Stimulated activated naive CD4-positive, alpha-beta T cell (primary cell): Measurements from ENCODE around the gene DOCK4.
A peak's percentile ranks its signal among the peaks of the same experiment; 100 is the strongest.

ENCODE experiments used
- DNase-seq, 6 experiments: peaks; one replicate each; lab custom pipeline; 2025; lab: John Stamatoyannopoulos, UW

Gene DOCK4

DNA sequence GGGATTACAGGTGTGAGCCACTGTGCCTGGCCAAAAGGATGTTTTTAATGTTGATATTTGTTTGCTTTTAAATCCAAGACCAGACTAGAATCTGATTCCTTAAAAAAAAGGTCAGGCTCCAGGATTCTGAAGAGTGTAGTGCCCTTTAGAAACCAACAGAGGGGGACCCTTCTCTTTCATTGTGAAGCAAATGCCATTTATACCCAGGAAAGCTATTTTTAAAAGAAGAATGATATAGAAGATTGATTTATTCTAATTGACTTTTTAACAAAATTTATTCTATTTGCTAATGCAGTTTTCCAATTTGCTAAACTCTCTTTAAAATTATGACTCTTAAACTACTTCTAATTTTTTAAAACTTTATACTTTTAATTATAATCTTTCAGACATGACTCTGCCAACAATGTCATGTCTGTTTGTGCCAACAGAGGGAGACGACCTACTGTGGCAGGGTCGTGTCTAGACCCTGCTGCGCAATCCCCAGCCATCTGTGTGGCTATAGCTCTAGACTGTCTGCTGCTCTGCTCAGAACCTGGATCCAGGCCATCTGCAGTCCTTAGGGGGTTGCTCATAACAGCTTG, 442.9 kb downstream of the DOCK4 start:
- DNase-seq, result peak in 1 of 6 experiments; percentile 1

DNA sequence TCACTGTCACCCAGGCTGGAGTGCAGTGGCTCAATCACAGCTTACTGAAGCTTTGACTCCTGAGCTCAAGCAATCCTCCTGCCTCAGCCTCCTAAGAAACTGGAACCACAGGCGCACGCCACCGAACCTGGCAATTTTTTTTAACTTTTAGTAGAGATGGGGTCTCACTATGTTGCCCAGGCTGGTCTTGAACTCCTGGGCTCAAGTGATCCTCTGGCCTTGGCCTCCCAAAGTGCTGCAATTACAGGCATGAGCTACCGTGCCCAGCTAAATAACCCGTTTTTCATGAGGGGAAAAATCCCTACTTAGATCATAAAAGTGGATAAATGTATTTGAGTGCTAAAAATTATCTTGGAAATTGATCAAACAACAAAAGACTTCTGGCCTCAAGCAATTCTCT, 443.4 kb downstream of the DOCK4 start:
- DNase-seq, result no peak

DNA sequence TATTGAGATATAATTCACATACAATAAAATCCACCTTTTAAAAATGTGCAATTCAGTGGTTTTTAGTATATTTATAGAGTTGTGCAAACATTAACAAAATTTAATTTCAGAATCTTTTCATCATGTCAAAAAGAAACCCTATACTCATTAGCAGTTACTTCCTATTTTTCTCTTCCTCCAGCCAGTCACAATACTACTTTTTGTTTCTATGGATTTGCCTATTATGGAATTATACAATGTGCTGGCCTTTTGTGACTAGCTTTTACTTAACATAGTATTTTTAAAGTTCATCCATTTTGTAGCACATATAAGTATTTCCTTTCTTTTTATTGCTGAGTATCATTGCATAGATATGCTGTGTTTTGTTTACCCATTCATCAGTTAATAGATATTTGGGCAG, 444.0 kb downstream of the DOCK4 start:
- DNase-seq, result no peak

DNA sequence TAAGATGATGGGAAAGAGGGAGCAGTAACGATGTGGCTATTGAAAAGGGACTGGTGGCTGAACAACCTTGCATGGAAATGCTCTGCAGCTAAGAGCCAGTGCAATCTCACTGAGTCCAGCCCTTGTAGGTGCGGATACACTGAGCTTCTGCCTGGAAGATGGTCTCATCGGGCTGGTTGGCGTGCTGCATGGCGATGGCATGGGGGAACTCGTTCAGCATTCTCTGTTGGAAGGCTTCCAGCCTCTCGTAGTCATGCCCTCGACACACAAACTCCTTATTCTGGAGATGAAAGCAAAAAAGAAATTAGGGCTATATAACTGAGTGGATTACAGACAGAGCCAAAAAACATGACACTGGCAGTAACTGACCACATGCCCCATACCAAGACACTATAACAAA, 446.2 kb downstream of the DOCK4 start:
- DNase-seq, result no peak

DNA sequence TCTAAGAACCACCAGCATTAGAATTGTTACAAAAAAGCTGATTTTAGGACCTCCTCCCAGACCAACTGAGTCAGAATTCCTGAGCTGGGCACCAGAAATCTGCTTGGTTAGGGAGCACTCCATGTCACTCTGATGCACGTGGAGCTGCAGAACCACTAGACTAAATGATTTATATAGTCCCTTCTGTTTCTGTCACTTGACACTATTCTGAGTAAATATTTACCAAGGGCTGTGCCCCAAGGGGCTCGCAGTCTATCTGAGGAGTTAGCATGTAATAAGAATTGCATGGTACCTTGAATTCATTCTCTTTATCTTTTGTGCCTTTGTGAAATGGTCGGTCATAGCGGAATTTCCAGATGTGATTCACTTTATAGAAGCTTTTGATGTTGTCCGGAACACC, 447.9 kb downstream of the DOCK4 start:
- no peak for DNase-seq

DNA sequence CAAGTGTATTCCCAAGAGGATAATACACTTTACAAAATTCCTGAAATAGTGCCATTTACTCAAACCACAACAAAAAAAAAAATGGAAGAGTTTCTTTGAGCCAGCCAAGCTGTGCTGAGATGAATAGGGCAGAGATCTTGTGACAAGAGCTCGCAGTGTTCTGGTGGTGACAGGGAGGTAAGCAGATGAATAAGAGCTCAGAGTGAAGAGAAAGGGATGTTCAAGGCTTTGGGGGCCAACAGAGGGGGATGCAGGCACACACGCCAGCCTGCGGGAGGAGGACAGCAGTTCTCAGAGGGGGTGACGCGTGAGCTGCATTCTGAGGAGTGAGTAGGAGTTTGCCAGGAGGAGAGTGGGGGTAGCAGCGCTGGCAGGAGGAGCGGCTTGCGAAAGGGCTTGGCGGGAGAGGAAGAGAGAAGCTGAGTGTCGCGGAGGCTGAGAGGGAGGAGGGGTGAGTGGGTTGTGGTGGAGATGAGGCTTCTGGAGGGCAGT, 449.5 kb downstream of the DOCK4 start:
- no peak for DNase-seq

DNA sequence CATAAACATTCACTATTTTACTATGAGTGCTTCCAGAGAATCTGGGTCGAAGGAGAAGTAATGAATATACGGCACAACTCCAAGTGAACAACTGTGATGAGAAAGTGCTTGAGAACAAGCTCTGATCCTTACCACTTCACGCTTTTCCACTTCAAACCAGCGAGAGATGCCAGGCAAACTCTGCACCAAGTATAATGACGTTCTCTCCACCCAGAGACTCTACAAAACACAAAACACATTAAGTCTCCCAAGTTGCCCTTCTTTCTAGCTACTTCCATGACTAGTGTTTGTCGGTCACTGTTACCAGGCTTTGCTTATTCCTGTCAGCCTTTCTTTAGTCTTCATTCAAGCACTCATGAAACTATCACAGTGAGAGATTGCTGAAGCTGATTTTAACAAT, 450.8 kb downstream of the DOCK4 start:
- DNase-seq, result no peak

DNA sequence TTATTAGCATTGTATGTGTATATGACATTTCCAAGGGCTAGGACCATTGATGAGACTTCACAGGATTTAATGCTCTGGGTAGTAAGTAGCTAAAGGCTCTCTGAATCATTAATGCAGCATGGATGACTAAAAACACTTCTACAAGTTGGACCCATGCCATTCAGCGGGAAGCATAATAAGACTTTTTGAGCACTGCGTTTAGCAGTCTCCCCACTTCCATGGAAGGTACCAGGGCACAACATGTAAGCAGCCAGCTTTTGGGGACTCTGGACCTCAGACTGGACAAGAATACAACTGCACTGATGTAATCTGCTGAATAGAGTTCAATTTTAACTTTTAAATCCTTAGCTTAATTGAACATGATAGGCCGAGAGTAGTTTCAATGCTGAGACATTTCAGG, 452.2 kb downstream of the DOCK4 start:
- DNase-seq, result no peak

DNA sequence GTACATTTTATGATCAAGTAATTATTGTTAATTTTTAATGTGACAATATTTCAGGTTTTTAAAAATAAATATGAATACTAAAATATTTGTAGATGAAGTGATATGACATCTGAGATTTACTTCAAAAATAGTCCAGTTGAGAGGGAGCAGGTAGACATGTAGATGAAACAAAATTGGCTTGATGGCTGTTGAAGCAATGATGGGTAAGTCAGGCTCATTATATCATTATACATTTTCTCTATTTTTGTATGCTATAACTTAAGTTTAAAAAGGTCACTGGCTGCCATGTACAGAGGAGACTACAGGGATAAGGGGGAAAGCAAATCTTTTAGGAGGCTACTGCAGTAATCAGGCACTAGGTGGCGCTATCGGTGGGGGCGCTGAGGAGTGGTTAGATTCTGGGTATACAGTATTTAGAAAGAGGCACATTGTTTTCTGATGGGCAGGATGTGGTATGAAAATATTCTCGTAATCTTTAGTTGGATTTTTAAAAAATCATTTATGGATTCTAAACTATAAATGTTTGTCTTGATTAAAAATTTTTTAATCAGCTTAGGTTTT, 454.1 kb downstream of the DOCK4 start:
- DNase-seq, result peak; percentile 6 to 28 (median 22)

DNA sequence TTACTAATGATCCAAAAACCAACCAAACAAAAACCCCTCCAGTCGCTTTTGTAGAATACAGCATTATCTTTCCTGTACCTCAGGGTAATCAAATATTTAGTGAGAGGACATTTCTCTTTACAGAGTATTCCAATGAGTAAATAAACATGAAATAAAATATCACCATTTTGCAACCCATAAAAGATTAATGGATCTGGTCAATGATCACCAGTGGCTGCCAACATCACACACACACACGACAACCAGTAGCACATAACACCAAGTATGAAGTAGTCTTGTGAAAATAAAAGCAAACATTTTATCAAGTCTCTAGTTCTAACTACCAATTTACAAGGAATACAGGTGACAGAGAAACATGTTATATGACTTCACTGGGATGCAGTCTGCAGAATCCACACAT, 455.3 kb downstream of the DOCK4 start:
- DNase-seq, result no peak

DNA sequence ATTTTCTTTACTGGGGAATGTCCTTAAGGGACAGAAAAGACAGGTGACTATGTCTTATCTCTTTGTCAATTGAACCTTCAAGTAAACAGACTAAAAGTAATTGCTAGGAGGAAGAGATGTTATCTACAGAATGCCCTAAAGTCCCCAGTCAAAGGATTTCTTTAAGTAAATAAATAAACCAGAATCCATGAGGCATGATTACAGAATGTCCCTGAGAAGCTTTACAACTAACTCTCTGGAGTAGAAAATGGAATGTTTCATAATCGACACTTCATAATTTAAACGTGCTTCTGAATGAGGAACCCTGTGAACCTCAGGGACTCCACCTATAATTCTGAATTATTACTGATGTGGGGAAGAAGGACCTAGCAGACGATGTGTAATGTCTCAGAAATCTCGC, 456.0 kb downstream of the DOCK4 start:
- DNase-seq, result no peak

DNA sequence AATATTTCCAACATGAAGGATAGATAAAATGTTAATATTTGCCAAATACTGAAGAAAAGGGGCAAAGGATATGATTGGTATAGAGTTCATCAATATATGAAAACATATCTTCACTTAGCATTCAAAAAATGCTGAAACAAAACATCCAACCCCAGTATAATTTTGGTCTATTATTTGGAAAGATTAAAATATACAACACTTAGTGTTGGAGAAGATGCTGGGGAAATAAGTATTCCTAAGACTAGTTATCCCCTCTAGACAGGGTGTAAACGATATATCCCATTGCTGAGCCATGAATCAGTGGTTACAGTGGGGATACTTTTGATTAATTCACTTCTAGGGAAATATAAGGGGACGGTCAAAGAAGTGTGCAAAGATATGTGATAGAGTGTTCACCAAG, 456.6 kb downstream of the DOCK4 start:
- no peak for DNase-seq

DNA sequence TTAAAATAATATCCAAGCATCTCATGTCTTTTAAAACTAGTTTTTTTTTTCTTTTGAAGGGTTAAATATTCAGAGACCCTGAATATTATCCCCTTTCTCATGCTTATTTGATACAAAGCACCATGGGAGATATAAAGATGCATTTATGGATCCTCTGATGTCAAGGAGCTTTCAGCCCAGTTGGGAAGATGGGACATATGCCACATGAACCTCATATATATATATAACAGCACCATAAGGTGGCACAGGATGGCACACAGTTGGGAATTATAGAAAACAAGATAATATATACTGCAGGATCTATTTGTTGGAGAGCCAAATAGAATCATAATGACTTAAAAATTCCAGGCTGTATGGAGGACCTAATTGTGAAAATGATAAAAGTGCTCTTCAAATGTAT, 458.5 kb downstream of the DOCK4 start:
- DNase-seq, result no peak

DNA sequence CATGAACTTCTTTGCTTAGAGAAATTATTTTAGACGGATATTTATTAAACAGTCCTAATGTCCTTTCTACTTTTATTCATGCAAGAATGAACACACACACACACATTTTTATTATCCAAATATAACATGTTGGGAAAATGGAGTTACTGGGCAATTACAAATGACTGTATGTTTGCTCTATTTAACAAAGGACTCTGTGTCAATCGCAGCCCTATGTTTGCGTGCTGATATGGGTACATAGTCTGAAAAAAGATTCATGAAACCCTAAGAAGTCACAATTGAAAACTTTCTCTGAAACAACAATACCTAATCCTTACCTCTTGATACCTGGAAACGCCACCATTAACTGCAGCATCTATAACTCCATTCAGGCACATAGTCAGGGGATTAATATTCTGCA, 459.2 kb downstream of the DOCK4 start:
- no peak for DNase-seq

DNA sequence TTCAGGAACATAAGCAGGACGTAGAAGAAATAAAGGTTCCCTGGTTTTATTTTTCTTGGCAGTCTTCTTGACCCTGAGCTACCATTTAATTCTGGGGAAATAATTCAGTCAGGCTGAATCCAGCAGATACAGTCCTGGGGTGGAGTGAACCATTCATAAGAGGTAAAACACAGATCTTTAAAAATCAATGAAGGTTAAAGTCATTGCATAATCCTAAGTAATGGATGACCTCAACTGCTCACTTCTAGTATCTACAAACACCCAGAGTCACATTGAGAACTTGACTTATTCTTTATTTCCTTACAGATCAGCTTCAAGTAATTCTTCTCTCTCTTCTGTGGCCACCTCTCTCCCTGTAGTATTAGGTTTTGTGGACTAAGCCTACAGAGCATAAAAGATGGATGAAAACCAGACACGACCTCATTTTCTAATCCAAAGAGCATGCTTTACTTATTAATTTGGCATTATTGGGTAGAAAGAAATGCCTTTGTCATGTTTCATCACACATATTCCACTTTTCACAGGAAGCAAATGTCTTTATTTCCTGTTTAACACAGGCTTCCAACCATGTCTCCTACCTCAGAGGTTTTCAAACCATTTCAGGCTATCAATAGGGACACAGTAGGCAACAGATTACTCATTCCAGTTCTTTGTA, 461.6 kb downstream of the DOCK4 start:
- DNase-seq, result no peak

DNA sequence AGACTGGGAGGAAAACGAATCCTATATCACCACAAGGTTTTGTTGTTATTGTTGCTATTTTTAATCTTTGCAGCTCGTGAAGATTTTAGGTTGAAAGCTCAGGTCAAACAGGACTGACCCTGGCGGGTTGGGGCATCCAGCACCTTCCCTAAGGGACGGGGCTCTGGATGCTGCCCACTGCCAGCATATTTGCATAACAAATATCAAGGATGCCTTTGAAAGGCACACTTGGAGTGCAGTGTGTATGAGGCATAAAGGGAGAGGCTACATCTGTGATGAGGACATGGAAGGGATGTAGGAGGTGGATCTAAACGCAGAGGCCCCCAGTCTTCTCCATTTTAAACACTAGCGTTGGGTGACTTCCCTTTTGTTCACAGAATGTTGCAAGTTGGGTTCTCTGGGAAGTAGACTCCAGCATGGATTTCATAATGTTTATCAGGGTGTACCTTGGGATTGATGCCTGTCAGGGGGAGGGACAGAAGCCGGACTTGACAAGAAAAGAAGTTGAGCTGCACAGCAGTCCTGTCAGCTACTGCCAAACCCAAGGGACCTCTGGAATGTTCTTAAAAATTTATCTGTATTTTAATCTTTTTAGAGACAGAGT, 462.9 kb downstream of the DOCK4 start:
- DNase-seq, result no peak

DNA sequence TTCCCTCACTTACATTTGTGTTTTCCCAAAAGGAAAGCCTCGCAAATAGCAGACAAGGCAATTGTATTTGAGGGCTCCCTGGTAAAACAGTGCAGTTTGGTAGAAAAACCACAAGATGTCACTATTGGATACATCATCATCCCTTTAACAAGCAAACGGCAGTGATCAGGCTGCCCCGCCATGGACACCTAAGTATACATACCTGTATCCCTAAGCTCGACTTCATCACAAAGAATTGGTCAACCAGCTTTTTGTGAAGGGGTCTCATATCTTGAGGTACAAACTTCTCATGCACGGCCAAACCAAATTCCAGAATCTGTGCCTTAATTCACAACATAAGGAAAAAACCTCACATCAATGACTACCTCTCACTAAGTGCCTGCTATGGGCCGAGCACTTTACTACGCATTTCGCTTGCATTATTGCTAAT, 464.4 kb downstream of the DOCK4 start:
- peak in 5 of 6 experiments; percentile 3 to 56 (median 44) for DNase-seq

DNA sequence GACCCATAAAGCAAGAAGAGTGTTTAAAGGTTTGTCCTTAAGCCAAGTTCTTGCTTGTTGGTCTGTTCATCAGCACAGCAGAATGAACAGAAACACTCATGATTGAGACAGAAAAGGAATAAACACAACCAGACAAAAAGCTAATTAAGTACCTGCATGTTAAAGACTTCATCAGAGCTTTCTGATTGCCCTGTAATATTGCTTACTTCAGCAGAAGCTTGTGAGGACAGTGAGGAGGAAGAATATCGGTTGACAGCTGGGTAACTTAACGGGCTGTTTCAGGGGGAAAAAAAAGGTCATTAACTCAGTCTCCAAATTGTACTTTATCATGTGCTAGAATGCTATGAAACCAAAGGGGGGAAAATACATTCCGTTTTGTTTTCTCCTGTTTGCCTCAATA, 465.3 kb downstream of the DOCK4 start:
- DNase-seq, result no peak

DNA sequence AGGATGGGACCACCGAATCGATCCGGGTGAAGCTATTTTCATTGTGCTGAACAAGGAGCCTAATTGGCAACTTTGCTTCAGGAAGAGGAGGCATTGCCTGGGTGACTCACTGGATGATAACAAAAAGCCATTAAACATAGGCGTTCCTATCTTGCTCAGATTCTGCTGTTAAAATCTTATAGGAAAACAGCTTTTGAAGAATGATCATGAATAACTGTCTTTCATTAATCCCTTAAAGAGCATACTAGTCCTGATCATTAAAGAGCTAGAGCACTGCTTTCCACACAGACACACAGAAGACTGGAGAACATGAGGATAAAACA, 469.7 kb downstream of the DOCK4 start:
- no peak for DNase-seq

DNA sequence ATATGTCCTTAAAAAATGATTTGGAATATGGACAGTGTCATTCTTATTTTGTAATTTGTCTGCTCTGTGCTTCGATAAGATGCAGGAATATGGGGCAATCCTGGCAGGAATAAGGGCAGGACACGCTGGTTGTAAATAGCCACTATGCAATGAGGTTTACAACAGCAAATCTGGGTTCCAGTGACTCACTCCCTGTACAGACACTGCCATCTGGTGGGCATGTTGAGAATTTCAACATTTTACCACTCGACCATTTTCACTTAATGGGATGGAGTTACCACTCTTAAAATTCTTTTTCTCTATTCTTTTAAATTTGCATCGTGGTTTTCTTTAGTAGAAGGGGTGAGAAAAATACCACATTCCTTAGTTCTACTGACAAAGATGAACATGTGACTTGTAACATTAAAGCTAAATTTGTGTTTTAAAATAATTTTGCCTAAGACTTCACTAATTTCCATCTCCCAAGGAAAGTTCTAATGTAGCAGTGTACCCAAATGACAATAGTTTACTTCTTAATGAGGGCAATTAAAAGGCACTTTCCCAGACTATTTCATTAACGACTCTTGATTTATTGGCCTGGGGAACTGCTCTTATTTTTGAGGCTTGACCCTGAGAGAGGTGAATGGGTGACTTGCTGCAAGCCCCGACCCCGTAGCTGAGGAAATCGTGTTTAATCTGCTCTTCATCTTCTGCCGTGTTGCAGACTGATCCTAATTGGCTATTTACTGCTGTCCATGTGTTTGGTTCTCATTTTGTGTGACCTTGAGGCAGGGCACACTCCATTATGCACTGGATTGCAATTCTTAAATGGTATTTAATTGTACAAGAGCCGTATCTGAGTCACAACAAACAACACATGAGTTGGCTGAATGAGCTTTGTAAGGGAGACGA, 470.3 kb downstream of the DOCK4 start:
- DNase-seq, result peak; percentile 2 to 67 (median 24)

DNA sequence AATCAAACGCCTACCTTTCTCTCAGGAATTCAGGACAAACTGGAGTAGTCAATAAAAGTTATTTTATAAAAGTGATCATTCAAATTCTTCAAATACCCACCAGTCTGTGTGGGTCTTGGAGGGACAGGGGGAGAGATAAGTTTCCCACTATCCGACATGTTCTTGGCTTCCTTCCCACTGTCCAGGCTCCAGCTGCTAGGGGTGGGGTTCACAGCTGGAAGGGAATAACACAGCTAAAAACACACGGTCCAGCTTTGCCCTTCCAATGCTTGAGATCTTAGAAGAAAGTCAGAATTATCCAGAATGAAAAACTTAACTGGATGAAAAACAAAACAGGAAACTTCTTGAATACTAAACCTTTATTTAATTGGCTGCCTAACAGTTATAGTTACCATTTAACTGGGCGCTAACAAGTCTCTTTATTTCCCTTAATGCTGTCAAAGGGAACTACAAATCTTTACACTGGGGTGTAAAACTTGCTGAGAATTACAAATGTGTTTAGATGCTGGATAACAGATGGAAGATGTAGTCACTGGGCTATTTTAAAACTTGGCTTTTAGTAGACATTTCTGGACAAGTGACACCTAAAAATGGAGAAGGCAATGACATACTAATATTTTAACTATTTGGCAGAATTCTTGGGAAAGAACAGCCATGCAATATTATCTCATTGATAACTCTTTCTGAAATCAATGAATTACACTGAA, 471.1 kb downstream of the DOCK4 start:
- no peak for DNase-seq

DNA sequence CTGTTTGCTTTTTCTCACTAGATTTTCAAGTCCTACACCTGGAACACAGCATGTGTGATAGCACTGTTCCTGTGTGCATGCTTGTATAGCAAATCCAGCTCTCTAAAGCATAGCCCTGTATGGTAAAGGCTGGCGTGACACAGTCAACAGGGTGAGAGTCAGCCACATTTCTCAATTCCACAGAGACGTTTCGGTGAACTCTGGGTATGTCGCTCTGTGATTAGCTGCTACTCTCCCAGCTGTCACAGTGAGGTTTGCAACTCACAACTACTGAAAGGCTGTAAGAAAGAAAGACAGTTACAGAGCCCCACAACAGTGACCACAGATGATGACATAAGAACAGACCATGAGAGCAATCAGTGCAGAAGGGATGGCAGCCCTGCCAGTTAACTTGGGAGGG, 473.3 kb downstream of the DOCK4 start:
- DNase-seq, result no peak
